HG03097 (cell line): Measurements from ENCODE around the gene SEBOX.
A peak's percentile ranks its signal among the peaks of the same experiment; 100 is the strongest.

Experiments used
- ATAC-seq: cut with Tn5 transposase; IDR thresholded peaks from one replicate; pipeline ENCODE4 v1.9.1; 2021; ENCODE audit not compliant: unreplicated experiment, low FRiP score

Gene SEBOX

GRCh38 chr17:28369684-28370034, 4.7 kb upstream of the SEBOX start:
- no peak for ATAC-seq

- no peak for ATAC-seq
Observed at GRCh38 chr17:28368915-28369683, 4.1 kb upstream of the SEBOX start.

DNA sequence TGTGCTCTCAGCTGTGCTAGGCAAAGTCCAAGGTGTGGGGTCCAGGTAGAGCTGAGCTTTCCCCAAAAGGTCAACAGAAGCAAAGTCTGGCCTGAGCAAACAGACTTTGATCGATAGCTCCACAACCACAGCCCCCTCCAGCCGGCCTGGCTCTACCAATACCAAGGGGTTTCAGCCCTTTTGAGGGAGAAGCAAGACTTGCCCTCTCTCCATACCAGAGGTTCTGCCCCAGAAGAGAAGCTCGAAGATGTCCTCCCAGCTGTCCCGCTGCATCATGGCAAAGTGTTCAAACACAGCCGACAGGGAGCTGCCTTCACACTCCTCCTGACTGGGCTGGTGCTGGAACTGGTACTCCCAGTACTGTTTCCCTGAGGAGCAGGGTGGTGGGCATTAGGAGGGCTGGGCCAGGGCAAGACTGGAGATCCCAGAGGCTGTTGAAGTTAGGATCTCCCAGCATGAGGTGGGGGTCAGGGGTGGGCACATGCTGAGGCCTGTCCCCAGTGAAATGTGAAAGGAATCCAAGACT, 3.4 kb upstream of the SEBOX start:
- no peak for ATAC-seq

GRCh38 chr17:28367641-28368305, 2.8 kb upstream of the SEBOX start:
- no peak for ATAC-seq

DNA sequence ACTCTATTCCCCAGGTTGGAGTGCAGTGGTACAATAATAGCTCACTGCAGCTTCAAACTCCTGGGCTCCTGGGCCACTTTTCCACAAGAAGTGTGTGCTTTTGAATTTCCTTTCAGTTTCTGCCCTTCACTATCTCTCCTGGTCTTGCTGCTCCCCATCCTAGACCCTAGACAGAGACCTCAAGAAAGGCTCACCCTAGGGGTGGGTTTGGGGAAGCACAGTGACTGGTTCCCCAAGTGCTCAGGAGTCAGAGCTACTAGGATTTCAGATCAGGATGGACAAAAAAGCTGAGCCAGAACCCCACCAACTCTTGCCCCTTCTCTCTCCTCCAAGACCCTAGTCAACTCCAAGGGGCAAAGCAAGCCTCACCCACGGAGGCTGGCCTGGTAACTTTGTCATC, 1.6 kb upstream of the SEBOX start:
- no peak for ATAC-seq

- ATAC-seq = no peak
Observed at GRCh38 chr17:28365487-28365886, 488 bp upstream of the SEBOX start.

GRCh38 chr17:28363776-28364650, 986 bp downstream of the SEBOX start:
- ATAC-seq = no peak

DNA sequence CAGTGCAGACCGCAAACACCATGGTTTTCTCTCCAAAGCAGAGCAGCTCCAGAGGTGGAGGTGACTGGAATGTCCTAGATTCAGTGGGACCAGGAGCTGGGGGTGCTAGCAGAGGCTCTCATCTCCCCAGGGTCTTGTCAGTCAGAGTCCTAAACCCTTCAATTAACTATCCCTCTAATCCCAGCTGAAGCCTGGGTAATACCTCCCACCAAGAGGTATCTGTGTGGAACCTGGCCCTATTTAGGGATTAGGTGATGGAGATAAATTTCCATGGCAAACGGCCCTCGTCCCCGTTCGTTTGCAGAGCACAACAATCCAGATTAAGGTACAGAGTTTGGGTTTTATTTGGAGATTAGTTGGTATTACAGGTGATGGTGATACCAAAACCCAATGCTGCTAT, 1.8 kb downstream of the SEBOX start:
- no peak for ATAC-seq

DNA sequence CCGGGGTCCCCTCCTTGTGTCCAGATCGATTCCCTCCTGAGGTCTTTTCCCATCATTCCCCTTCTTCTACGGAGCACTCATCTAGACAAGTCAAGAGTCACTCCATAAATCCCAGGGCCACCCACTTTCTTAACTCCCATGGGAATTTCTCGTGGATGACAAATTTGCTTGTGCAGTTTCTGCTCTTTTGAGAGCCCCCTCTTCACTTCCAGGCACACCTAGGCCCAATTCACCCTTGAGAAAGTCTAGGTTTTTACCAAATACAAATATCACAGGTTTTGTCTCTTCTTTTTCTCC, 7.2 kb downstream of the SEBOX start:
- ATAC-seq = no peak

- peak; percentile 93 for ATAC-seq
Observed at GRCh38 chr17:28357061-28357900, 7.7 kb downstream of the SEBOX start, which contains the start of gene POLDIP2. TSS of gene POLDIP2 (minus strand) at chr17:28357527. CDS start at chr17:28357448, 79 bp downstream.

DNA sequence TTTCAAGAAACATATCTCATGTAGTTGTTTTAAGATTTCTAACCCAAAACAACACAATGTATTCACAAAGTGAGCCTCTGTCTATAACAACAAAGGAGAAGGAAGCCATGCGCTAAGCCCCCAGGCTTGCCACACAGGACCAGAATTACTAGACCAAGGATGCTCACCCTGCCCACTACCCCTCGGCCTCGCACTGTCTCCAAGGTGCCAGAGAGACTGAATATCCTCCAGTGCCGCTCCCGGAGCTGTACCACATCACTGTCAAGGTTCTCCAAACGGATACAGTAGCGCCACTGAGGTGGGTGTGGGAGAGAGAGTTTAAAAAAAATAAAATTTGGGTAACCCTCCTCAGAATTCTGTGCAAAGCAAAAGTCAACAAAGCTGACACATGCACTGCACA, 14.7 kb downstream of the SEBOX start:
- no peak for ATAC-seq

GRCh38 chr17:28348979-28349378, 16.0 kb downstream of the SEBOX start:
- ATAC-seq = no peak

GRCh38 chr17:28347261-28347891, 17.6 kb downstream of the SEBOX start:
- ATAC-seq = no peak

- no peak for ATAC-seq
Observed at GRCh38 chr17:28346746-28347246, 18.2 kb downstream of the SEBOX start.

DNA sequence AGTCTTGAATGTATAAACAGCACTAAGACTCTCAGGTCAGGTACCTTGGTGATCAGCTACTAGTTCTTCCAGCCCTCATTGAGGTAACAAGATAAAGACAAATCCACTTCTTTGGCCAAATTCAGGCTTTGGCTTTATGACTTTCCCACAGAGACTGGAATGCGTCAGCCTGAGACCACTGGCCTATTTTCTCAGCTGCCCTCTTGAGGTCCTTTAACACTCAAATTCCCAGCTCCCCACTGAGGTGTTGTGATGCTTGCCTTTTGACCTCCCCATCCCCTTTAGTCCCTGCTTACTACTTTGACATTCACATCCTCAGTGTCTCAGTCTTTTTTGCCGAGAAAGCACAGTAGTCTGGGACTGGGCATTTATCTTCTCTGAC, 18.8 kb downstream of the SEBOX start:
- no peak for ATAC-seq

GRCh38 chr17:28345419-28346198, 19.4 kb downstream of the SEBOX start:
- no peak for ATAC-seq

GRCh38 chr17:28344435-28344901, 20.5 kb downstream of the SEBOX start:
- no peak for ATAC-seq

- ATAC-seq = no peak
Observed at GRCh38 chr17:28344011-28344410, 21.0 kb downstream of the SEBOX start.

DNA sequence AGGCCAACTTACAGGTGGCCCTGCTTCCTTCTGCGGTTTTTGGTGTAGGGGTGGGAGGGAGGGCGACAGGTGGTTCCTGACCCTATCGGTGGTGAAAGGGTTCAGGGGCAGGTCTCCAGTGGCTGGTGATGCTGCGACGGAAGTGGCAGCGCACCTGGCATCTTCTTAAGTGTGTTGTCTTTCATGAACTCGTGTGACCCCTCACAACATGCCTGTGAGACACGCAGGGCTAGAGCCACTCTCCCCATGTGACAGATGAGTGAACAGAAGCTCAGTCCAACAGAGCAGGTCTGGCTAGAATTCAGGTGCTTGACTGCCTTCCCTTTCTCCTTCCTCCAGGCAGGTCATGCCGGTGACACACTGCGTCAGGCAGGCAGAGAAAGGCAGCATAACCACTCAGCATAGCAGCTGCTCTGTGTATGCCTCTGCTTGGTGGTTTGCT, 21.5 kb downstream of the SEBOX start:
- no peak for ATAC-seq
